Measurements from ENCODE around the gene S1PR4.

The S1PR4 gene

GRCh38 chr19:3225677-3226093, 47.1 kb downstream of the S1PR4 start:
- DNase-seq: no peak

- no peak for DNase-seq
Measured at GRCh38 chr19:3227054-3227626, 48.6 kb downstream of the S1PR4 start.

GRCh38 chr19:3229346-3229743, 50.8 kb downstream of the S1PR4 start:
- DNase-seq: no peak

All from NCI-H446 treated with DMSO at 0.1 percent for 48 hours (cell line).